GM23248 (cell line): ENCODE data around the gene MRPL9.

Source experiments
- EZH2 ChIP-seq: fragments of 200-600 bp; sonication (generic); IDR thresholded peaks from 2 replicates; pipeline ENCODE4 v1.6.1; 2018; ENCODE audit warnings: antibody characterized with exemption, mild to moderate bottlenecking; ENCODE audit not compliant: insufficient read depth, poor library complexity, severe bottlenecking
- EZH2phosphoT487 ChIP-seq: fragments of 200-600 bp; sonication (generic); IDR thresholded peaks from 2 replicates; pipeline ENCODE4 v1.6.1; 2018; ENCODE audit warnings: antibody characterized with exemption, moderate library complexity, mild to moderate bottlenecking, low read depth; ENCODE audit not compliant: insufficient read depth

- TF ChIP-seq EZH2phosphoT487: no peak
- no peak for TF ChIP-seq EZH2
These were observed 52.1 kb downstream of the MRPL9 start for GRCh38 chr1:151711044-151711800.
